Measurements from ENCODE around the gene FAM174A.

FAM174A gene

GRCh38 chr5:100535060-100536005, at the start of gene FAM174A:
FAM174A (plus strand) TSS chr5:100535374; CDS start chr5:100535531, 157 bp downstream.
- peak; percentile 88 to 92 for DNase-seq (ENCODE audit: low read depth in 2 of 2)

- no peak for DNase-seq (ENCODE audit: low read depth in 2 of 2)
Observed at GRCh38 chr5:100493996-100494395, 41.2 kb upstream of the FAM174A start.

- DNase-seq (ENCODE audit: low read depth in 2 of 2) = no peak
Observed at GRCh38 chr5:100496296-100496695, 38.9 kb upstream of the FAM174A start.

GRCh38 chr5:100502684-100503083, 32.5 kb upstream of the FAM174A start:
- DNase-seq (ENCODE audit: low read depth in 2 of 2) = no peak

GRCh38 chr5:100505984-100506670, 29.0 kb upstream of the FAM174A start:
- DNase-seq (ENCODE audit: low read depth in 2 of 2) = no peak

- DNase-seq (ENCODE audit: low read depth in 2 of 2) = no peak
Observed at GRCh38 chr5:100516285-100516684, 18.9 kb upstream of the FAM174A start.

GRCh38 chr5:100517301-100517974, 17.7 kb upstream of the FAM174A start:
- no peak for DNase-seq (ENCODE audit: low read depth in 2 of 2)

GRCh38 chr5:100518377-100518776, 16.8 kb upstream of the FAM174A start:
- no peak for DNase-seq (ENCODE audit: low read depth in 2 of 2)

- no peak for DNase-seq (ENCODE audit: low read depth in 2 of 2)
Observed at GRCh38 chr5:100519075-100519474, 16.1 kb upstream of the FAM174A start.

- no peak for DNase-seq (ENCODE audit: low read depth in 2 of 2)
Observed at GRCh38 chr5:100520348-100520747, 14.8 kb upstream of the FAM174A start.

GRCh38 chr5:100537946-100538345, 2.8 kb downstream of the FAM174A start:
- no peak for DNase-seq (ENCODE audit: low read depth in 2 of 2)

GRCh38 chr5:100539519-100539918, 4.3 kb downstream of the FAM174A start:
- no peak for DNase-seq (ENCODE audit: low read depth in 2 of 2)

GRCh38 chr5:100542086-100542485, 6.9 kb downstream of the FAM174A start:
- no peak for DNase-seq (ENCODE audit: low read depth in 2 of 2)

- no peak for DNase-seq (ENCODE audit: low read depth in 2 of 2)
Observed at GRCh38 chr5:100546001-100546400, 10.8 kb downstream of the FAM174A start.

GRCh38 chr5:100550531-100551051, 15.4 kb downstream of the FAM174A start:
- DNase-seq (ENCODE audit: low read depth in 2 of 2) = no peak

GRCh38 chr5:100551183-100551582, 16.0 kb downstream of the FAM174A start:
- no peak for DNase-seq (ENCODE audit: low read depth in 2 of 2)

GRCh38 chr5:100553209-100553608, 18.0 kb downstream of the FAM174A start:
- DNase-seq (ENCODE audit: low read depth in 2 of 2) = no peak

- no peak for DNase-seq (ENCODE audit: low read depth in 2 of 2)
Observed at GRCh38 chr5:100560860-100561259, 25.7 kb downstream of the FAM174A start.

GRCh38 chr5:100562821-100563220, 27.6 kb downstream of the FAM174A start:
- DNase-seq (ENCODE audit: low read depth in 2 of 2) = no peak

- DNase-seq (ENCODE audit: low read depth in 2 of 2) = no peak
Observed at GRCh38 chr5:100566382-100567141, 31.4 kb downstream of the FAM174A start.

- no peak for DNase-seq (ENCODE audit: low read depth in 2 of 2)
Observed at GRCh38 chr5:100574716-100575115, 39.5 kb downstream of the FAM174A start.

All from stimulated activated CD4-positive, alpha-beta T cell treated with anti-CD3 and anti-CD28 coated beads, Interleukin-4, amount 100 ng/mL, for 48 hours (primary cell).